HepG2 (cell line): ENCODE results near the gene ARTN. TPM values are rescaled to one million over a fixed set of nuclear protein-coding genes. Genes with fewer than 3 reads are reported as not detected.

Source experiments
- ERF ChIP-seq: IDR thresholded peaks from 2 replicates; pipeline ENCODE4 v1.6.1; 2018; ENCODE audit warnings: missing biosample characterization, missing genetic modification reagents
- GTF3A ChIP-seq: sonication (generic); formaldehyde crosslinking; conservative IDR thresholded peaks from 2 replicates; pipeline ENCODE4 v1.4.0; 2020; ENCODE audit warnings: mild to moderate bottlenecking, missing genetic modification reagents
- KLF6 ChIP-seq: IDR thresholded peaks from 2 replicates; pipeline ENCODE4 v1.8.0; 2016; ENCODE audit warnings: missing biosample characterization, missing genetic modification reagents
- MBNL3 ChIP-seq: fragments of 250-450 bp; sonication (Bioruptor Pico); conservative IDR thresholded peaks from 2 replicates; pipeline ENCODE4 v1.8.0; 2022; ENCODE audit warnings: mild to moderate bottlenecking, inconsistent platforms
- RBFOX2 ChIP-seq: fragments of 200-400 bp; formaldehyde crosslinking; IDR thresholded peaks from 2 replicates; pipeline ENCODE4 v1.6.1; 2017; ENCODE audit warnings: low read depth, mild to moderate bottlenecking, low read length
- SP5 ChIP-seq: IDR thresholded peaks from 2 replicates; pipeline ENCODE4 v1.6.1; 2016; ENCODE audit warnings: low read depth, borderline replicate concordance
- YEATS4 ChIP-seq: sonication (generic); formaldehyde crosslinking; IDR thresholded peaks from 2 replicates; pipeline ENCODE4 v1.4.0; 2020; ENCODE audit warnings: missing genetic modification reagents, borderline replicate concordance
- ZBTB8A ChIP-seq: sonication (generic); formaldehyde crosslinking; IDR thresholded peaks from 2 replicates; pipeline ENCODE4 v1.4.0; 2020; ENCODE audit warnings: mild to moderate bottlenecking, low read depth, missing genetic modification reagents, borderline replicate concordance
- ZFX ChIP-seq: sonication (generic); formaldehyde crosslinking; IDR thresholded peaks from 2 replicates; pipeline ENCODE4 v1.4.0; 2020; ENCODE audit warnings: mild to moderate bottlenecking, low read depth, missing genetic modification reagents, moderate library complexity
- ZNF143 ChIP-seq: sonication (generic); formaldehyde crosslinking; IDR thresholded peaks from 2 replicates; pipeline ENCODE4 v1.4.0; 2020; ENCODE audit warnings: missing genetic modification reagents
- ZNF224 ChIP-seq: sonication (generic); formaldehyde crosslinking; IDR thresholded peaks from 2 replicates; pipeline ENCODE4 v1.5.0; 2020; ENCODE audit warnings: mild to moderate bottlenecking, missing genetic modification reagents
- ZNF546 ChIP-seq: sonication (generic); formaldehyde crosslinking; conservative IDR thresholded peaks from 2 replicates; pipeline ENCODE4 v1.8.1; 2023; ENCODE audit warnings: mild to moderate bottlenecking, missing genetic modification reagents
- ZNF768 ChIP-seq: sonication (generic); formaldehyde crosslinking; IDR thresholded peaks from 2 replicates; pipeline ENCODE4 v1.4.0; 2020; ENCODE audit warnings: missing genetic modification reagents
- ZNF772 ChIP-seq: sonication (generic); formaldehyde crosslinking; IDR thresholded peaks from 2 replicates; pipeline ENCODE4 v1.5.0; 2020; ENCODE audit warnings: mild to moderate bottlenecking, missing genetic modification reagents
- ZNF776 ChIP-seq: sonication (generic); formaldehyde crosslinking; IDR thresholded peaks from 2 replicates; pipeline ENCODE4 v1.4.0; 2020; ENCODE audit warnings: mild to moderate bottlenecking, missing genetic modification reagents
- ZSCAN31 ChIP-seq: sonication (generic); formaldehyde crosslinking; IDR thresholded peaks from 2 replicates; pipeline ENCODE4 v1.5.0; 2020; ENCODE audit warnings: low read depth, mild to moderate bottlenecking, missing genetic modification reagents
- ZSCAN9 ChIP-seq: IDR thresholded peaks from 2 replicates; pipeline ENCODE4 v1.6.1; 2016; ENCODE audit warnings: borderline replicate concordance
- polyA plus RNA-seq, 8 experiments: library from polyadenylated mRNA; depleted of rRNA in 3 of 8; stranded (reverse) in 7 of 8; unstranded in 1 of 8; fragments of >200 nt; fragmentation: Illumina TruSeq in 4 of 8; extraction: Trizol in 4 of 8; gene quantifications; 2 replicates each; pipeline versions ENCODE4 v1.2.1 to v1.2.3, GENCODE V29; 2011 to 2016; ENCODE audit warnings: low read depth in 4 of 8, missing spikeins in 1 of 8, mixed read lengths in 1 of 8; ENCODE audit not compliant: insufficient read depth in 1 of 8
- total RNA-seq, 5 experiments: library from RNA; depleted of rRNA; stranded (reverse); fragments of >200 nt; fragmentation: Illumina TruSeq; extraction: Trizol; gene quantifications; 2 replicates each; pipeline ENCODE4 v1.2.3, GENCODE V29; 2016; ENCODE audit warnings: low read depth in 1 of 5
- TF ChIP-seq, protein P1 (sequence below): sonication (generic); formaldehyde crosslinking; conservative IDR thresholded peaks from 2 replicates; pipeline ENCODE4 v1.5.0; 2020; ENCODE audit warnings: missing genetic modification reagents
- TF ChIP-seq, protein P2 (sequence below): sonication (generic); formaldehyde crosslinking; IDR thresholded peaks from 2 replicates; pipeline ENCODE4 v1.4.0; 2020; ENCODE audit warnings: mild to moderate bottlenecking, missing genetic modification reagents
- TF ChIP-seq, protein P3 (sequence below): sonication (generic); formaldehyde crosslinking; IDR thresholded peaks from 2 replicates; pipeline ENCODE4 v1.4.0; 2020; ENCODE audit warnings: mild to moderate bottlenecking, missing genetic modification reagents
- TF ChIP-seq, protein P4 (sequence below): sonication (generic); formaldehyde crosslinking; IDR thresholded peaks from 2 replicates; pipeline ENCODE4 v1.4.0; 2020; ENCODE audit warnings: missing genetic modification reagents, borderline replicate concordance
- TF ChIP-seq, protein P5 (sequence below): IDR thresholded peaks from 2 replicates; pipeline ENCODE4 v1.6.1; 2016

ARTN gene
- total and polyA plus RNA-seq, 2 of the 13 experiments (the other 11 are each of a cell fraction or from before 2014, with no cell fraction given) = 0.11 to 0.62 TPM

DNA sequence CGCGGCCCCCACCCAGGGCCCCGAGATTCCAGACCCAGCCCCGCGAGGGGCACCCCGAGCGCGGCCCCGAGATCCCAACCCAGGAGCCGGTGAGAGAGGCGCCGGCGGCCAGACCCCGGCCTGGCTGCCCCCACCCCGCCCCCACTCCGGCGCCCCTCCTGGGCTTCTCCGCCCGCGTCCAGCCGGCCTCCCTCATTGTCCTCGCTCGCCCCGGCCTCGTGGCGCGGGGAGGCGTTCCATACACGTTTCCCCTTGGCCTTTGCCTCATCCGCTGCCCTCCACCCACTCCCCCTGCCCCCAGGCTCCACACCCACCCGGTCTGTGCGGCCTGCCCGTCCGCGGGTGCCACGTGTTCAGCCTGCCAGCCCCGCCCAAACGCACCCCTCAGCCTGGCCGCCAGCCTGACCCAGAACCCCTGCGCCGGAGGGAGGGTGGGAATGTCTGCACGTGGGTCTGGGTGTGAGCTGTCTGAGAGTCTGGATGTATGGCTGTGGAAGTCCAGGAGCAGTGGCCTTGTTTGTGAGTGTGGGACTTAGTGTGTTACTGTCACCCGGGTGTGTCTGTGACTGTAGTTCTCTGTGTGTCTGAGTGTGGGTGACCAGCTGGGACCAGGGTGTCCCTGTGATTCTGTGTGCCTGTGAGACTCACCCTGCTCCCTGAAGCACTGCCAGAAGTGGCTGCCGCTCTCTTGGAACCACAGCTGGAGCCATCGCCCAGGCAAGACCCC, 46.1 kb downstream of the ARTN start (continued):
- TF ChIP-seq YEATS4 (CRISPR knock-in tag) = peak; percentile 86
- 0 out of 2 replicates have a peak, but pooled peaks have one; percentile 55 for TF ChIP-seq ZBTB8A (CRISPR knock-in tag)
- TF ChIP-seq ZNF546 (CRISPR knock-in tag) = no peak
- peak; percentile 85 for TF ChIP-seq SP5
- TF ChIP-seq ZNF776 (CRISPR knock-in tag) = peak; percentile 83; the same call in 1 of the 2 replicates
- no peak for TF ChIP-seq MBNL3 (CRISPR knock-in tag)
- peak; percentile 73; the same call in 1 of the 2 replicates for TF ChIP-seq ZNF772
- TF ChIP-seq RBFOX2 = peak; percentile 53
- peak; percentile 67; the same call in 1 of the 2 replicates for TF ChIP-seq ERF (CRISPR knock-in tag)
- TF ChIP-seq, protein P1, sequence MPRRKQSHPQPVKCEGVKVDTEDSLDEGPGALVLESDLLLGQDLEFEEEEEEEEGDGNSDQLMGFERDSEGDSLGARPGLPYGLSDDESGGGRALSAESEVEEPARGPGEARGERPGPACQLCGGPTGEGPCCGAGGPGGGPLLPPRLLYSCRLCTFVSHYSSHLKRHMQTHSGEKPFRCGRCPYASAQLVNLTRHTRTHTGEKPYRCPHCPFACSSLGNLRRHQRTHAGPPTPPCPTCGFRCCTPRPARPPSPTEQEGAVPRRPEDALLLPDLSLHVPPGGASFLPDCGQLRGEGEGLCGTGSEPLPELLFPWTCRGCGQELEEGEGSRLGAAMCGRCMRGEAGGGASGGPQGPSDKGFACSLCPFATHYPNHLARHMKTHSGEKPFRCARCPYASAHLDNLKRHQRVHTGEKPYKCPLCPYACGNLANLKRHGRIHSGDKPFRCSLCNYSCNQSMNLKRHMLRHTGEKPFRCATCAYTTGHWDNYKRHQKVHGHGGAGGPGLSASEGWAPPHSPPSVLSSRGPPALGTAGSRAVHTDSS (CRISPR knock-in tag) = no peak
- 0 out of 2 replicates have a peak, but pooled peaks have one; percentile 27 for TF ChIP-seq ZSCAN9 (CRISPR knock-in tag)
- TF ChIP-seq ZSCAN31 (CRISPR knock-in tag) = 0 out of 2 replicates have a peak, but pooled peaks have one; percentile 49
- TF ChIP-seq, protein P2, sequence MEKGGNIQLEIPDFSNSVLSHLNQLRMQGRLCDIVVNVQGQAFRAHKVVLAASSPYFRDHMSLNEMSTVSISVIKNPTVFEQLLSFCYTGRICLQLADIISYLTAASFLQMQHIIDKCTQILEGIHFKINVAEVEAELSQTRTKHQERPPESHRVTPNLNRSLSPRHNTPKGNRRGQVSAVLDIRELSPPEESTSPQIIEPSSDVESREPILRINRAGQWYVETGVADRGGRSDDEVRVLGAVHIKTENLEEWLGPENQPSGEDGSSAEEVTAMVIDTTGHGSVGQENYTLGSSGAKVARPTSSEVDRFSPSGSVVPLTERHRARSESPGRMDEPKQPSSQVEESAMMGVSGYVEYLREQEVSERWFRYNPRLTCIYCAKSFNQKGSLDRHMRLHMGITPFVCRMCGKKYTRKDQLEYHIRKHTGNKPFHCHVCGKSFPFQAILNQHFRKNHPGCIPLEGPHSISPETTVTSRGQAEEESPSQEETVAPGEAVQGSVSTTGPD (CRISPR knock-in tag) = no peak
- TF ChIP-seq ZFX (CRISPR knock-in tag) = peak; percentile 84
- TF ChIP-seq, protein P3, sequence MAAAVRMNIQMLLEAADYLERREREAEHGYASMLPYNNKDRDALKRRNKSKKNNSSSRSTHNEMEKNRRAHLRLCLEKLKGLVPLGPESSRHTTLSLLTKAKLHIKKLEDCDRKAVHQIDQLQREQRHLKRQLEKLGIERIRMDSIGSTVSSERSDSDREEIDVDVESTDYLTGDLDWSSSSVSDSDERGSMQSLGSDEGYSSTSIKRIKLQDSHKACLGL = 0 out of 2 replicates have a peak, but pooled peaks have one; percentile 75
- peak; percentile 66; the same call in 1 of the 2 replicates for TF ChIP-seq KLF6 (CRISPR knock-in tag)
- TF ChIP-seq ZNF143 = peak; percentile 35; the same call in 1 of the 2 replicates
- TF ChIP-seq GTF3A (CRISPR knock-in tag) = 0 out of 2 replicates have a peak, but pooled peaks have one; percentile 62
- TF ChIP-seq, protein P4, sequence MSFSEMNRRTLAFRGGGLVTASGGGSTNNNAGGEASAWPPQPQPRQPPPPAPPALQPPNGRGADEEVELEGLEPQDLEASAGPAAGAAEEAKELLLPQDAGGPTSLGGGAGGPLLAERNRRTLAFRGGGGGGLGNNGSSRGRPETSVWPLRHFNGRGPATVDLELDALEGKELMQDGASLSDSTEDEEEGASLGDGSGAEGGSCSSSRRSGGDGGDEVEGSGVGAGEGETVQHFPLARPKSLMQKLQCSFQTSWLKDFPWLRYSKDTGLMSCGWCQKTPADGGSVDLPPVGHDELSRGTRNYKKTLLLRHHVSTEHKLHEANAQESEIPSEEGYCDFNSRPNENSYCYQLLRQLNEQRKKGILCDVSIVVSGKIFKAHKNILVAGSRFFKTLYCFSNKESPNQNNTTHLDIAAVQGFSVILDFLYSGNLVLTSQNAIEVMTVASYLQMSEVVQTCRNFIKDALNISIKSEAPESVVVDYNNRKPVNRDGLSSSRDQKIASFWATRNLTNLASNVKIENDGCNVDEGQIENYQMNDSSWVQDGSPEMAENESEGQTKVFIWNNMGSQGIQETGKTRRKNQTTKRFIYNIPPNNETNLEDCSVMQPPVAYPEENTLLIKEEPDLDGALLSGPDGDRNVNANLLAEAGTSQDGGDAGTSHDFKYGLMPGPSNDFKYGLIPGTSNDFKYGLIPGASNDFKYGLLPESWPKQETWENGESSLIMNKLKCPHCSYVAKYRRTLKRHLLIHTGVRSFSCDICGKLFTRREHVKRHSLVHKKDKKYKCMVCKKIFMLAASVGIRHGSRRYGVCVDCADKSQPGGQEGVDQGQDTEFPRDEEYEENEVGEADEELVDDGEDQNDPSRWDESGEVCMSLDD = peak; percentile 47; the same call in 1 of the 2 replicates
- TF ChIP-seq ZNF768 (CRISPR knock-in tag) = peak; percentile 20; the same call in 1 of the 2 replicates
- no peak for TF ChIP-seq ZNF224 (CRISPR knock-in tag)
- TF ChIP-seq, protein P5, sequence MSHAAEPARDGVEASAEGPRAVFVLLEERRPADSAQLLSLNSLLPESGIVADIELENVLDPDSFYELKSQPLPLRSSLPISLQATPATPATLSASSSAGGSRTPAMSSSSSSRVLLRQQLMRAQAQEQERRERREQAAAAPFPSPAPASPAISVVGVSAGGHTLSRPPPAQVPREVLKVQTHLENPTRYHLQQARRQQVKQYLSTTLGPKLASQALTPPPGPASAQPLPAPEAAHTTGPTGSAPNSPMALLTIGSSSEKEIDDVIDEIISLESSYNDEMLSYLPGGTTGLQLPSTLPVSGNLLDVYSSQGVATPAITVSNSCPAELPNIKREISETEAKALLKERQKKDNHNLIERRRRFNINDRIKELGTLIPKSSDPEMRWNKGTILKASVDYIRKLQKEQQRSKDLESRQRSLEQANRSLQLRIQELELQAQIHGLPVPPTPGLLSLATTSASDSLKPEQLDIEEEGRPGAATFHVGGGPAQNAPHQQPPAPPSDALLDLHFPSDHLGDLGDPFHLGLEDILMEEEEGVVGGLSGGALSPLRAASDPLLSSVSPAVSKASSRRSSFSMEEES (CRISPR knock-in tag) = peak; percentile 31; the same call in 1 of the 2 replicates
